Stimulated activated CD8-positive, alpha-beta memory T cell treated with anti-CD3 and anti-CD28 coated beads, Interleukin-12 subunit alpha, Interleukin-12 subunit beta, amount 100 ng/mL, for 24 hours (primary cell): ENCODE measurements around the gene DYNLT2B.
"Not testable (repeated sequence)": the region's sequence is repeated elsewhere in the genome, so short reads cannot be mapped to it uniquely, and the experiment has no call there.

ENCODE experiments used
- DNase-seq: peaks from one replicate; pipeline ENCODE4 v3.0.0-alpha.2; 2020; ENCODE audit errors: extremely low read depth

The DYNLT2B gene

DNA sequence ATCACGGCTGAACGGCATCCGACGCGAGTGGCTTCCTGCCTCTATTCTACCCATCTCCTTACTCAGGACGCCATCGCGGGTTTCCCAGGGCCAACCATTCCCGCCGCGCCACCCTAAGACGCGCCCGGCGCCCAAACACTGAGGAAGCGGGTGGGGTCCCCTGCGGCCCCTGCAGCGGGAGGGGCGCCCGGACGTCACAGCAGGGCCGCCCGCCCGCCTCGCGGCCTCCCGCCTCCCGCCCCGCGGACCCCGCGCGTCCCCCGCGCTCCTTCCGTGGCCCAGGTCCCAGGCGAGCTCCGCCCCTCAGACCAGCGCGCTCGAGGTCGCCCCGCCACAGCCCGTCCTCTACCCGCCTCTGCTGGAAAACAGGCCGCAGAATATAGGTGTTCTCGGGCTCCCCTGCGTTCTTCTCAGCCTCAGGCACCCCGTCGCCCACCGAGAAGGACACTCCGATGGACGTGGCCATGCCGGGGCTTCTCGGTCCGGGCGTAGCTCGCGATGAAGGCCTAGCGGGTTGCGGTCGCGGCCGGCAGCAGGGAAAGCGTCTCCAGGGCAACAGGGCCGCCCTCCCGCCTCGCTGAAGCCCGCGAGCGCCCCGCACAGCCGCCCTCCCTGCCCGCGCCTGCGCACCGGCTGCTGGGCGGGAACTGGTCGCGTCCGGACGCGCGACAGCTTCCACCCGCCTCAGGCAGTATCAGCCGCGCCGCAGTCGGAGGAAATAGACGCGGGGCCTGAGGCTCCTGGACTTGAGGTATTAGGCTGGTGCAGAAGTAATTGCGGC is at the start of gene DYNLT2B:
TSS of gene DYNLT2B (minus strand) at position 554 of the 781 bp plus-strand sequence. CDS start at position 466, 88 bp downstream.
- peak; percentile 70 for DNase-seq

DNA sequence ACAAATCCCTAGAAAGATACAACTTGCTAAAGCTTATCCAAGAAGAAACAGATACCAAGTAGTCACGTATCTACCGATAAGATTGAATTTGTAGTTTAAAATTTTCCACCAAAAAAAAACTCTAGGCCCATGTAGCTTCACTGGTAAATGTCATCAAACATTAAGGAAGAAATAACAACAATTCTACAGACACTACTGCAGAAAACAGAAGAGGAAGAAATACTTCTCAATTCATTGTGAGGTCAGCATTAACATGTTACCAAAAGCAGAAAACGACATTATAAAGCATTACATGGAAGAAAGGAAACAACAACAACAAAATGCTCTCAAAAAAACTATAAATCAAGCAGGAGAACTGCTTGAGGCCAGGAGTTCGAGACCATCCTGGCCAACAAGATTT is 47.7 kb upstream of the DYNLT2B start:
- no peak for DNase-seq

DNA sequence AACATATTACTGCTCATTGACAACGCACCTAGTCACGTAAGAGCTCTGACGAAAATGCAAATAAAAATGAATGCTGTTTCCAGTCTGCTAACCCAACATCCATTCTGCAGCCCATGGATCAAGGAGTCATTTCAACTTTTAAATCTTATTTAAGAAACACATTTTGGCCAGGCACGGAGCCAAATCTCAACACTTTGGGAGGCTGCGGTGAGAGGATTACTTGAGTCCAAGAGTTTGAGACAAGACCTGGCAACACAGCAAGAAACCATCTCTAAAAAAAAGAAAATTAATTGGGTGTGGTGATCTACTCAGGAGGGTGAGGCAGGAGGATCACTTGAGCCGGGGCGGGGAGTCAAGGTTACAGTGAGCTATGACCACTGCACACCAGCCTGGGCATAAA is 42.5 kb upstream of the DYNLT2B start:
- DNase-seq: no peak

DNA sequence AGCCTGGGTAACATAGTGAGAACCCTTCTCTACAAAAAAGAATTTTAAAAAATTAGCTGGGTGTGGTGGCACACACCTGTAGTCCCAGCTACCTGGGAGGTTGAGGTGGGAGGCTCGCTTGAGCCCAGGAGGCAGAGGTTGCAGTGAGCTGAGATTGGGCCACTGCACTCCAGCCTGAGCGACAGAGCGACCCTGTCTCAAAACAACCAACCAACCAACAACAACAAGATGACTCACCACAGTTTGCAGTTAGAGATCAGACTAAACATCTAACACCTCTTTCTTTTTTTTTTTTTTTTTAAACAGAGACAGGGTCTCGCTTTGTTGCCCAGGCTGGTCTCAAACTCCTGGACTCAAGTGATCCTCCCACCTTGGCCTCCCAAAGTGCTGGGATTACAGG is 40.5 kb upstream of the DYNLT2B start:
- DNase-seq: not testable (repeated sequence)

DNA sequence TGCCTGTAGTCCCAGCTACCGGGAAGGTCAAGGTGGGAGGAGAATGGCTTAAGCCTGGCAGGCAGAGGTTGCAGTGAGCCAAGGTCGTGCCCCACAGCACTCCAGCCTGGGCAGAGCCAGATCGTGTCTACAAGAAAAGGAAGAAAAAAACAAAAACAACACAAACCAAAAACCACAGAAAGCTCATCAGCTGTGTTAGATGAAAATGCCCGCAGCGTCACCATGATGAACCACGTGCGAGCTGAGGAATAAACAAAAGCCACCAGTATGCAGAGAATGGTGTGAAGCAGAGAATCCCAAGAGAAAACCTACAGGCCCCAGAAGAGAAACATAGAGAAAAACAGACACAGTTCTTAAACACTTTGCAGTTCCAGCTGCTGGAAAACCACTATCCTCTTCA is 39.9 kb upstream of the DYNLT2B start:
- no peak for DNase-seq

DNA sequence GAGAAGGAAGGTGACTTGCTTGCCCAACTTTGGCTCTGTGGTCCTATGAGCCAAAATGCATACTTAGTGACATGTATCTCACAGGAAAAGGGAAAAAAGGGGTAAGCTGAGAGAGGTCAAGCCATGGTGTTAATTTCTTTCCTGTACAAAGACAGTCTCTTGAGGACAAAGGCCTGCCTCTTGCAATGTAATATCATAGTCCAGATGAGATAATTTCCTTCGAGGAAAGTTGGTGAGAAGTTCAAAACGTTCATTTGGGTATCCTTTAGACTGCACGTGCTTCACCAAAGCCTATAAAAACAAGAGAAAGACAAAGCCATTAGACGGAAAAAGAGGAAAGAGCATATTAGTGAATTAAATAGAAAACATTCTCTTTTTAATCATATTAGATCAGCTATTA is 38.5 kb upstream of the DYNLT2B start:
- no peak for DNase-seq

DNA sequence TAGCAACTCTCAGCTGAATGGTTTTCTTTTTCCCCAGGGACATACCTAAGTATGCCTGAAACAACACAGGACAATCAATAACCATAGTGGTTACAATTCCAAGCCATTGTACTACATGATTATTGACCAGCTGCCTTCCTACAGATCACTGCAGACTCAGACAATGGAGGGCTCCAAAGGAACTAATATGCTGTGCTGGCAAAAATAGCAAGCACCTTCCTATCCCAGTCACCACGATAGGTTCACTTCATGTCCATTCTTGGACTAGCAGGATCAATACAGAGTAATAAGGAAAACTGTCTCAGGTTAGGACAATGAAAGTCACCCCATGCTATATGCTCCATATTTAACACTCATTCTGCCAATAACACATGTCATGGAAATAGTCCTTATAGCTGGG is 37.6 kb upstream of the DYNLT2B start:
- DNase-seq: no peak

DNA sequence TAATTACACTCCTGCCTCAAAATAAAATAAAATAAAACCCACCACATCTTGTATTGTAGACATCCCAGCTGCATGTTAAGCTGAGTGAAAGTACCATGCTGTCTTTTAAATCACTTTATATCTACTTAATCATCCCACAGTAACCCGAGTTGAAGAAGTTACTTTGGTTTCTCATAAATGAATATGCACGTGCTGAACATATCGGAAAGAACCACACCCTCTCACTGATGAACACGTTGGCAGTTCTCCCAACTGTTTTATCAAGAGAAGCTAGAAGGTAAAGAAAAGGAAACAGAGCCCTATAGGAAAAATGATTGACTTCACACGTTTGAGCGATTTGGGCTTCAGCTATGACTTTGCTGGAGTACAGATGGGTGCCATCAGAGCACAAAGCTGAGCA is 36.1 kb upstream of the DYNLT2B start:
- DNase-seq: no peak

DNA sequence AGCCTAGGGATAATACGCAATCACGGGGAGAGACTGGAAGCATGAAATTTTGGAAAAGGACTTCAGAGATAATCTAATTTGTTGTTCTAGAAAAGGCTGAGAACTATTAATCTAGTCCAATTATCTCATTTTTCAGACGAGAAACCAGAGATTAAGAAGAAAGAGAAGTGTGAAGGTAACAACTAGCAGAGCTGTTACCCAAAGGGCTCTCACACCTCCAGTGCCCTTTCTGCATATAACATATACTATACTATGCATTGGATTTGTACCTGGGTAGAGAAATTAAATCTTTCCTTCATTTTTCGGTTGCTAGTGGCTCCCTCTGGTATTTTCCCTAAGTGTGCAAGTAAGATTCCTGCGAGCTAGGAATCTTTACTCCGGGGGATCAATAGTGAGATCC is 33.5 kb upstream of the DYNLT2B start:
- DNase-seq: no peak

DNA sequence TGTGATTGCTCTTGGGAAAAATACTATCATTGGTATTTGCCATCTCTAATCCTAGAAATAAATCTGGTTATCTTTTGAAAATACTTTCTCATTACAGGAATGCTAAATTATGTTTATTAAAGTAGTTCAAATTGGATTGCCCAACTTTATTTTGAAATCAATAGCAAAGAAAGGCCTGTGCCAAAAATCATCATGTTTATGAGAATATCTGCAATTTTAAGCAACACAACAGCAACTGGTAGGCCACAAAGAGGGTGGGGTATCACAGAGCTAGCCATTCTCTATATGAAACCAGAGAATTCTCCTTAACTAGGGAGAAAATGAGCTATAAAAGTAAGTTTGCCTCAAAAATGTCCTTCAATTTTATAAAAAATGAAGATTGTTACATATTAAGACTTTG is 32.0 kb upstream of the DYNLT2B start:
- DNase-seq: no peak

DNA sequence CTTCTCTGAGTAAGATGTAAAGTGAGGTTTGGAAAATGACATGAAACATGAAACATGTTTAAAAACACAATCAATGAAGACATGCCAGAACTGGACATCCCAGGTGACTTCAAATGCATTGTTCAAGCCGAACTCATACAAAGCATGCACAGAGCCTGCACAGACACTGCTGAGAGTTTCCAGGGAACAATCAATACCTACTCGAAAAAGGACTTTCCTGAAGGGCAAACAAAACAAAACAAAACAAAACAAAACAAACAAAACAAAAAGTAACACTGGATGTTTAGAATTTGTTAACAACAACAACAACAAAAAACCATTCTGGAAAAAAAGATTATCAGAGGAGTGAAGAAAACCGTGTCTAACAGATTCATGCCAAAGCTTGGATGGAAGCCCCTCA is 30.7 kb upstream of the DYNLT2B start:
- no peak for DNase-seq

DNA sequence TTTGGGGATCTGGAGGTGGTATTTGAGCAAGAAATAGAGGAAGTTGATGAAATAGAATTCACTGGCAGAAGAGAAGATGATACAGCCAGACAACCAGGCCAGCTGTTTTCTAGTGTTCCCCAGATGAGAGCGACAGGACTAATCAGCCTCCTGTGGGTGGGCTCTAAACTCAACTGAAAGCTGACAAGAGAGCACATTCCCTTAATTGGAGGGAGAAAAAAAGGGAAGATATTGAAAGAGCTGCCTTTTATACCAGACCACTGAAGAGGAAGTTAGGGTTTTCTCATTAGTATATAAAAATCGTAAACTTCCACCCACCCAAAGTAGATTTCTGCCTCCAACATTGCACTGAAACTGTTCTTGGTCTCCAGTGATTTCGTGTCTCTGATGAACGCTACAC is 26.6 kb upstream of the DYNLT2B start:
- DNase-seq: no peak

DNA sequence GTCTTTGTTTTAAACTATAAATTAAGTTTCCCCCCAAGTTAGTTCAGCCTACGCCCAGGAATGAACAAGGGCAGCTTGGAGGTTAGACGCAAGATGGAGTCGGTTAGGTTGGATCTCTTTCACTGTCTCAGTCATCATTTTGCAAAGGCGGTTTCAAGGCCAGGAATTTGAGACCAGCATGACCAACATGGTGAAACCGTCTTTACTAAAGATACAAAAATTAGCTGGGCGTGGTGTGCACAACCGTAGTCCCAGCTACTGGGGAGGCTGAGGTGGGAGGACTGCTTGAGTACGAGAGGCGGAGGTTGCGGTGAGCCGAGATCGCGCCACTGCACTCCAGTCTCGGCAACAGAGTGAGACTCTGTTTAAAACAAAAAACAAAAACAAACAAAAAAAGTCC is 25.9 kb upstream of the DYNLT2B start:
- not testable (repeated sequence) for DNase-seq

DNA sequence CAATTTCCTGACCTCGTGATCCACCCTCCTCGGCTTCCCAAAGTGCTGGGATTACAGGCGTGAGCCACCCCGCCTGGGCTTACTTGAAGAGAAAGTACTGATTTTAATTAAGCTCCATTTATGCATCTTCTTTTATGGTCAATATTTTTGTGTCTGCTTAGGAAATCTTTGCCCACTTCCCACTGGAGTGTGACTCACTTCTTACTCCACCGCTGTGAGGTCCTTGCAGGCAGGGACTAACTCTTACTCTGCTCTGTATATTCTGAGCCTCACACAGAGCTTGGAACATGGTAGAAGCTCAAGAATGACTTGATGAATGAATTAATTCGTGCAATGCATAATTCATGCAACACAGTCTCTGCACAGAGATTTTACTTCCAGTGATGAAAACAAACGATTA is 23.1 kb upstream of the DYNLT2B start:
- no peak for DNase-seq

DNA sequence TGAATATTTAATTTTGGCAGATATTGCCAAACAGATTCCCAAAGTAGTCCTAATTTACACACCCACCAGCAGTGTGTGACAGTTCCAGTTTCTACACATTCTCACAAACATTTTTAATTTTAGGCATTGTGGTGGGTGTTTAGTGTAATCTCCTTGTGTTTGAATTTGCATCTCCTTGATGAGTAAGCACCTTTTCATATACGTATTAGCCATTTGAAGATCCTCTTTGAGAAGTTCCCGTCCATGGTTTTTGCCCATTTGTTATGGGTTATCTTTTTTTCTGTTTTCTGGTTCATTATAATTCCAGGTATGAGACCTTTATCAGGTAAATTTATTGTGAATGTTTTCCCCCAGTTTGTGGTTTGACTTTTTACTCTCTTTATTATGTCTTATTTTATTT is 22.4 kb upstream of the DYNLT2B start:
- no peak for DNase-seq

DNA sequence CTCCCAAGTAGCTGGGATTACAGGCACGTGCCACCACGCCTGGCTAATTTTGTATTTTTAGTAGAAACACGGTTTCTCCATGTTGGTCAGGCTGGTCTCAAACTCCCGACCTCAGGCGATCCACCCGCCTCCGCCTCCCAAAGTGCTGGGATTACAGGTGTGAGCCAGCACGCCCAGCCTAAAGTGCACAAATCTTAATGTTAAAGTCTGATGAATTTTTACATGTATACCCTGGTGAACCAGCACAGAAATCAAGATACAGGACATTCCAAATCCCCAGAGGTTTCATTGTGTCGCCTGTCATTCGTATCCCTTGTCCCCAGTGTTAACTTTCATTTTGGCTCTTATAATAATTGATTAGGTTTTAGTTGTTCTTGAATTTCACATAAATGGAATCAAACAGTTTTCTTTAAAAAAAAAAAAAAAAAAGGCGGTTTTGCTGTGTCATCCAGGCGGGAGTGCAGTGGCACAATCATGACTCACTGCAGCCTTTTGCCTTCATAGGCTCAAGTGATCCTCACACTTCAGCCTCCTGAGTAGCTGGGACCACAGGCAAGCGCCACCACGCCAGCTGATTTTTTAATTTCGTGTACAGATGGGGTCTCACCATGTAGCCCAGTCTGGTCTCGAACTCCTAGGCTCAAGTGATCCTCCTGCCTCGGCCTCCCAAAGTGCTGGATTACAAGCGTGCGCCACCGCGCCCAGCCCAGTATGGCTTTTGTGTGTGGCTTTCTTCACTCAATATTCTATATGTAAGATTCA is 21.6 kb upstream of the DYNLT2B start:
- DNase-seq: no peak

DNA sequence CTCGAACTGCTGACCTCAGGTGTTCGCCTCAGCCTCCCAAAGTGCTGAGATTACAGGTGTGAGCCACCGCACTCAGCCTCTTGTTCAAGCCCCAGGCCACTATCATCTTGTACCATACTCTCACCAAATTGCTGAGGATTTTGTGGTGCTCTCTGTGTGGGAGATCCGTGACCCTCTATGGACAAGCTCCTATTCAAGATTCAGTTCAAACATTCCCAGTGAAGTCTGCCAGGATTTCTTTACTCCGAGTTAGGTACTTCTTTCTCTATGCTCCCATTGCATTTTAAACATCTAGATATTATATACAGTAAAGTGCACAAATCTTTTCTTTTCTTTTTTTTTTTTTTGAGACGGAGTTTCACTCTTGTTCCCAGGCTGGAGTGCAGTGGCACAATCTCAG is 21.0 kb upstream of the DYNLT2B start:
- DNase-seq: no peak

DNA sequence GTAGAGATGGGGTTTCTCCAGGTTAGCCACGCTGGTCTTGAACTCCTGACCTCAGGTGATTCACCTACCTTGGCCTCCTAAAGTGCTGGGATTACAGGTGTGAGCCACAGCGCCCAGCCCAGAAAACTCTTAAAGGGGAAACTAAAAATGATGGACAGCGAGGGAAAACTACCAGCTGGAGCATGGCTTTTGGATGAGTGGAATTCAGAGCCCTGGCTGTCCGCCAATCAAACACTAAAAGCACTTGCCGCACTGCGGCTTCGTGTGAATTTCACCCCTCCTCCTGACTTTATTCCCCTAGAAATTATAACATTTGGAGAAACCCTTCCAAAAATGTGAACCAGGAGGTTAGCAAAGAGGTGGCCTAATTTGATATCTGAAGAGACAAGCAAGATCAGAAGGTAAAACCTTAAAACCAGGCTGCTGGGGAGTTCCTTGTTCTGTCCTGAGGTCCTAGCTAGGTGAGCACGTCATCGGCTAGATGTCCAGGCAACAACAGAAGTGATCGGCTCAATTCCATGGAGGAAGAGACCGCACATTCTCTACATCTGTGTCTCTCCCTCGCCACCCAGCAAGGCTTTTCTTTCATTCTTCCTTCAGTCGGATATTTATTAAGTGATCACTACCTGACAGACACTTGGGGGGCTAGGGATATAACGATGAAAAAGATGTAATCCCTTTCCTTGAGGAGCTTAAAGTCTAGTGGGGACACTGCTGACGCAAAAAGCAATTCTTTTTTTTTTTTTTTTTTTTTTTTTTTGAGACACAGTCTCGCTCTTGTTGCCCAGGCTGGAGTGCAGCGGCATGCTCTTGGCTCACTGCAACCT is 18.5 kb upstream of the DYNLT2B start:
- DNase-seq: no peak

DNA sequence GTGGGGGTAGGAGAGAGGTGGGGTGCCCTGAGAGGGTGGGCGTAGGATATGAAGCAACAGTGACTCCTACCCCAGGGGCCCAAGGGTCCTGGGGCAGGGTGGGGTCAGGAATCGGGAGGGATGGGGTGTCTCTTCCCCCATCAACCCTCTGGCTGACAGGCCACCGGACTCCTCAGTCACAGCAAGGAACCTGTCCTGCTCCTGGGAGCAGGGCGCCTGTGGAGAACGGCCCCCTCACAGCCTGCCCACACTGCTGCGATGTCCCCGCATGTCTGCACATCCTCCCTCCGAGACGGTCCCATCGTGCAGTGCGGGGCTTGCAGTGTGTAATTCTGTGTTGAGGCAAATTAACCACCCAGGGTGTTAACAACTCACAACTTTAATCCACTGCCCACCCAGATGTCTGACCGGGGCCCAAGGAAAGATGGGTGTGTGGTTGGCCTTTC is 17.5 kb upstream of the DYNLT2B start:
- no peak for DNase-seq

DNA sequence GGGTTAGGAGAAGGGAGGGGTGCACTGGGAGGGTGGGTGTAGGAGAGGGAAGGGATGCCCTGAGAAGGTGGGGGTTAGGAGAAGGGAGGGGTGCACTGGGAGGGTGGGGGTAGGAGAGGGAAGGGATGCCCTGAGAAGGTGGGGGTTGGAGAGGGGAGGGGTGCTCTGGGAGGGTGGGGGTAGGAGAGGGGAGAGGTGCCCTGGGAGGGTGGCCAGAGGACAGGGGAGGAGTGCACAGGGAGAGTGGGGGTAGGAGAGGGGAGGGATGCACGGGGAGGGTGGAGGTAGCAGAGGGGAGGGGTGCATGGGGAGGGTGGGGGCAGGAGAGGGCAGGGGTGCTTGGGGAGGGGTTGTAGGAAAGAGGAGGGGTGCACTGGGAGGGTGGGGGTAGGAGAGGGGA is 16.9 kb upstream of the DYNLT2B start:
- no peak for DNase-seq

DNA sequence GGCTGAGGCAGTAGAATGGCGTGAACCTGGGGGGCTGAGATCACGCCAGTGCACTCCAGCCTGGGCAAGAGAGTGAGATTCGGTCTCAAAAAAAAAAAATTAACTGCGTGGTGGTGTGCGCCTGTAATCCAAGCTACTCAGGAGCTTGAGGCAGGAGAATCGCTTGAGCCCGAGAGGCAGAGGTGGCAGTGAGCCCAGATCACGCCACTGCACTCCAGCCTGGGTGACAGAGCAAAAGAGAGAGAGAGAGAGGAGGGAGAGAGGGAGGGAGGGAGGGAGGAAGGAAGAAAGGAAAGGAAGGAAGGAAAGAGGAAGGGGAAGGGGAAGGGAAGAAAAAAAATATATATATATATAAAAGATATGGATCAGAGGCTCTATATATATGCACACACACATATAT is 14.1 kb upstream of the DYNLT2B start:
- DNase-seq: no peak

DNA sequence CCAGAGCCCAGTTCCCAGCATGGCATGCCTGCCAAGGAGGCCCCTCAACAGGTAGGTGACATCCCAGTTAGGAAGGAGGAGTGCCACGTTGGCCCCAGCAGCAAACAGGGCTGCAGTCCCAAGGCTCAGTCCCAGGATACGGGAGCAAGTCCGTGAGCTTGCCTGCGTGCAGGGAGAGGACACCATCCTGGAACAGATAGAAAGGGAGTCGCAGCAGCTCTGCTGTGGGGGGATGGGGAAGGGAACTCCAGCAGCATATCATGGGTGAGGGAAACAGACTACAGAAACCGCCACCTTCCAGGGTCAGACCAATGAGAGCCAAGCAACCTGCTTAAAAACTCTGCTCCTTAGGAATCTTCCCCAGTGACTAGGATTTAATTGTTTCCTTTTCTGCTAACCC is 9.4 kb upstream of the DYNLT2B start:
- no peak for DNase-seq
